Gastrocnemius medialis (tissue), 4 donors: ENCODE measurements around the gene ZDHHC4.

ENCODE experiments used
- CTCF ChIP-seq, 5 experiments: fragments of 450-650 bp in 3 of 5; fragments of 200-600 bp in 2 of 5; sonication (generic) in 2 of 5; IDR thresholded peaks in 4 of 5; conservative IDR thresholded peaks in 1 of 5; 1 replicate in 4 of 5; 2 replicates in 1 of 5; pipeline ENCODE4 v1.5.1; 2016 to 2019; ENCODE audit warnings: antibody characterized with exemption in 5 of 5, mild to moderate bottlenecking in 3 of 5, moderate library complexity in 3 of 5
- POLR2A ChIP-seq, 2 donors: fragments of 450-650 bp; IDR thresholded peaks; one replicate each; pipeline ENCODE4 v1.6.1; 2017; ENCODE audit warnings: antibody characterized with exemption in 2 of 2, mild to moderate bottlenecking in 2 of 2, moderate library complexity in 2 of 2

GRCh38 chr7:6528401-6529130 is 48.7 kb upstream of the ZDHHC4 start:
- TF ChIP-seq CTCF (IDR thresholded peaks at IDR 0.05 in 4 of 5, conservative IDR thresholded peaks at IDR 0.05 in 1 of 5) (no peak), POLR2A (IDR thresholded peaks at IDR 0.05) (no peak)
